ENCODE results near the gene MOB3B.

Gene MOB3B

GRCh38 chr9:27571011-27571410 lies 41.4 kb upstream of the MOB3B start:
- Histone ChIP-seq H3K4me3 (ENCODE audit: low read depth, low read length) (no peak overlapping the region), H3K36me3 (no peaks in the 10 kb centered on the region; the same call in 1 of the 2 replicates), H3K9me3 (ENCODE audit: severe bottlenecking) (no peaks in the 10 kb centered on the region), H3K27me3 (ENCODE audit: insufficient read depth, low read depth, severe bottlenecking) (no peaks in the 10 kb centered on the region), H3K27ac (no peak overlapping the region)
- no peak for DNase-seq
- TF ChIP-seq CTCF (IDR thresholded peaks at IDR 0.05; ENCODE audit: low read depth, low read length): no peak

- TF ChIP-seq CTCF (IDR thresholded peaks at IDR 0.05; ENCODE audit: low read depth, low read length): no peak
- no peak for DNase-seq
- Histone ChIP-seq H3K9me3 (ENCODE audit: severe bottlenecking) (no peaks in the 10 kb centered on the region), H3K27me3 (ENCODE audit: insufficient read depth, low read depth, severe bottlenecking) (no peaks in the 10 kb centered on the region), H3K4me3 (ENCODE audit: low read depth, low read length) (no peak overlapping the region), H3K36me3 (no peaks in the 10 kb centered on the region; the same call in 1 of the 2 replicates), H3K27ac (no peak overlapping the region)
Observed at GRCh38 chr9:27569406-27569805, 39.8 kb upstream of the MOB3B start.

- no peaks in the 10 kb centered on the region for H3K9me3 ChIP-seq (ENCODE audit: severe bottlenecking)
- H3K4me3 ChIP-seq (ENCODE audit: low read depth, low read length): no peak overlapping the region
- no peak for DNase-seq
- no peaks in the 10 kb centered on the region for H3K27me3 ChIP-seq (ENCODE audit: insufficient read depth, low read depth, severe bottlenecking)
- TF ChIP-seq CTCF (IDR thresholded peaks at IDR 0.05; ENCODE audit: low read depth, low read length): no peak
- peaks cover 6% of the 10 kb centered on the region for H3K36me3 ChIP-seq
- no peak overlapping the region for H3K27ac ChIP-seq
Observed at GRCh38 chr9:27566118-27566517, 36.5 kb upstream of the MOB3B start.

- Histone ChIP-seq H3K9me3 (ENCODE audit: severe bottlenecking) (no peaks in the 10 kb centered on the region), H3K36me3 (peaks cover 8% of the 10 kb centered on the region), H3K27me3 (ENCODE audit: insufficient read depth, low read depth, severe bottlenecking) (no peaks in the 10 kb centered on the region), H3K27ac (no peak overlapping the region), H3K4me3 (ENCODE audit: low read depth, low read length) (no peak overlapping the region)
- no peak for DNase-seq
- TF ChIP-seq CTCF (IDR thresholded peaks at IDR 0.05; ENCODE audit: low read depth, low read length): no peak
Observed at GRCh38 chr9:27565696-27566095, 36.1 kb upstream of the MOB3B start.

- Histone ChIP-seq H3K36me3 (peaks cover 8% of the 10 kb centered on the region), H3K4me3 (ENCODE audit: low read depth, low read length) (no peak overlapping the region), H3K27me3 (ENCODE audit: insufficient read depth, low read depth, severe bottlenecking) (no peaks in the 10 kb centered on the region), H3K9me3 (ENCODE audit: severe bottlenecking) (no peaks in the 10 kb centered on the region), H3K27ac (no peak overlapping the region)
- no peak for DNase-seq
- TF ChIP-seq CTCF (IDR thresholded peaks at IDR 0.05; ENCODE audit: low read depth, low read length): no peak
Observed at GRCh38 chr9:27564670-27565069, 35.1 kb upstream of the MOB3B start.

- Histone ChIP-seq H3K4me3 (ENCODE audit: low read depth, low read length) (no peak overlapping the region), H3K27me3 (ENCODE audit: insufficient read depth, low read depth, severe bottlenecking) (no peaks in the 10 kb centered on the region), H3K27ac (no peak overlapping the region), H3K36me3 (peaks cover 8% of the 10 kb centered on the region), H3K9me3 (ENCODE audit: severe bottlenecking) (no peaks in the 10 kb centered on the region)
- no peak for TF ChIP-seq CTCF (IDR thresholded peaks at IDR 0.05; ENCODE audit: low read depth, low read length)
- DNase-seq: no peak
Observed at GRCh38 chr9:27563738-27564430, 34.3 kb upstream of the MOB3B start.

All from WERI-Rb-1 (cell line).